Sigmoid colon (tissue), 7 donors: ENCODE results near the gene PTPRD. TPM values are rescaled to one million over a fixed set of nuclear protein-coding genes. Genes with fewer than 3 reads are reported as not detected.
A peak's percentile ranks its signal among the peaks of the same experiment; 100 is the strongest.

Source experiments
- DNase-seq: peaks from one replicate; pipeline ENCODE4 v3.0.0-alpha.2; 2019
- H3K27ac ChIP-seq, 4 donors: fragments of 200-600 bp; sonication (generic); one replicate each; pipeline ENCODE4 v1.5.1; 2016 to 2019; ENCODE audit warnings: mild to moderate bottlenecking in 1 of 4
- H3K27me3 ChIP-seq, 3 donors: fragments of 200-600 bp; sonication (generic); one replicate each; pipeline ENCODE4 v1.5.1; 2019; ENCODE audit warnings: mild to moderate bottlenecking in 1 of 3
- H3K36me3 ChIP-seq, 4 donors: fragments of 200-600 bp; sonication (generic); one replicate each; pipeline ENCODE4 v1.5.1; 2016 to 2019
- H3K4me1 ChIP-seq, 4 donors: fragments of 200-600 bp; sonication (generic); one replicate each; pipeline ENCODE4 v1.5.1; 2017 to 2019
- H3K4me3 ChIP-seq, 4 donors: fragments of 200-600 bp; sonication (generic); one replicate each; pipeline ENCODE4 v1.5.1; 2017 to 2019; ENCODE audit warnings: mild to moderate bottlenecking in 2 of 4, moderate library complexity in 1 of 4
- H3K9me3 ChIP-seq, 4 donors: fragments of 200-600 bp in 3 of 4; sonication (generic) in 3 of 4; one replicate each; pipeline versions ENCODE4 v1.5.1 to v1.6.1; 2013 to 2019
- CTCF ChIP-seq, 4 experiments: fragments of 450-650 bp in 3 of 4; fragments of 200-600 bp in 1 of 4; IDR thresholded peaks; one replicate each; pipeline ENCODE4 v1.5.1; 2016 to 2019; ENCODE audit warnings: antibody characterized with exemption in 4 of 4, mild to moderate bottlenecking in 3 of 4, moderate library complexity in 2 of 4
- EP300 ChIP-seq, 4 donors: sonication (generic); formaldehyde crosslinking; IDR thresholded peaks; one replicate each; pipeline ENCODE4 v1.6.1; 2017; ENCODE audit warnings: antibody characterized with exemption in 4 of 4
- POLR2A ChIP-seq, 2 donors: fragments of 450-650 bp; IDR thresholded peaks; one replicate each; pipeline ENCODE4 v1.6.1; 2016; ENCODE audit warnings: antibody characterized with exemption in 2 of 2, mild to moderate bottlenecking in 2 of 2, moderate library complexity in 2 of 2
- POLR2AphosphoS5 ChIP-seq, 4 donors: sonication (generic); formaldehyde crosslinking; IDR thresholded peaks; one replicate each; pipeline ENCODE4 v1.6.1; 2017; ENCODE audit warnings: antibody characterized with exemption in 4 of 4
- WGBS, 2 donors: extraction: QIAGEN DNeasy Blood & Tissue Kit; methylation state at CpG; one replicate each; pipeline ENCODE4 v1.1.7; 2013; 5-methylcytosine and 5-hydroxymethylcytosine counted together
- intact Hi-C: fragments of 100-400 bp; cut with DNase I; formaldehyde crosslinking; loops from one replicate; pipeline ENCODE4 v1.15.1; 2023
- polyA plus RNA-seq, 3 donors: library from polyadenylated mRNA; stranded (reverse); fragments of 200-250 nt; gene quantifications; one replicate each; pipeline ENCODE4 v1.2.3, GENCODE V29; 2013
- total RNA-seq, 4 donors: library from RNA; depleted of rRNA; stranded (reverse); fragments of >200 nt; gene quantifications; one replicate each; pipeline ENCODE4 v1.1.0, GENCODE V29; 2016
- donor health status: healthy with polysubstance abuse.
- donor health status: Bipolar disorder and iron deficiency.
- donor health status: healthy.

Gene PTPRD
- 10 to 100 TPM in 1 of 4 donors, 1 to 10 TPM in 3; 1.5 to 18.3 (median 6.7) TPM for total RNA-seq
- polyA plus RNA-seq, result 10 to 100 TPM in 1 of 3 donors, 1 to 10 TPM in 2; 1.2 to 11.6 (median 3.5) TPM

- WGBS, 2 donors, result 1 to 2% methylated on average over 87 of the region's 87 CpGs
- no peaks in the 10 kb centered on the region for H3K36me3 ChIP-seq
- no peak within 1 kb of the TSS for H3K27ac ChIP-seq
- DNase-seq, result no peak
- H3K4me1 ChIP-seq, result peaks cover 0 to 14% (median 11%) of the 10 kb centered on the region in 4 donors
- TF ChIP-seq POLR2A (IDR thresholded peaks at IDR 0.05) (no peak), POLR2AphosphoS5 (IDR thresholded peaks at IDR 0.05) (no peak), CTCF (IDR thresholded peaks at IDR 0.05) (no peak), EP300 (IDR thresholded peaks at IDR 0.05) (no peak)
- H3K27me3 ChIP-seq, result peaks cover 0 to 50% (median 28%) of the 10 kb centered on the region in 3 donors
- H3K4me3 ChIP-seq, result peak within 1 kb of the TSS in 3 of 4 donors; percentile 36 to 51 (median 45)
- H3K9me3 ChIP-seq, result no peaks in the 10 kb centered on the region
- intact Hi-C loops, result no loop called here
These were observed at the start of gene PTPRD for GRCh38 chr9:10612641-10613398. Gene PTPRD, minus strand, starts transcription at chr9:10613002.

- no peaks in the 10 kb centered on the region for H3K36me3 ChIP-seq
- TF ChIP-seq EP300 (IDR thresholded peaks at IDR 0.05), result no peak
- no peak for TF ChIP-seq POLR2AphosphoS5 (IDR thresholded peaks at IDR 0.05)
- TF ChIP-seq POLR2A (IDR thresholded peaks at IDR 0.05), result no peak
- TF ChIP-seq CTCF (IDR thresholded peaks at IDR 0.05), result no peak
- no peaks in the 10 kb centered on the region for H3K4me1 ChIP-seq
- no peaks in the 10 kb centered on the region for H3K9me3 ChIP-seq
- intact Hi-C loops, result no loop called here
- H3K4me3 ChIP-seq, result no peak overlapping the region
- no peaks in the 10 kb centered on the region for H3K27me3 ChIP-seq
- WGBS, 2 donors, result 59 to 60% methylated on average over 2 of the region's 2 CpGs
- no peak overlapping the region for H3K27ac ChIP-seq
- no peak for DNase-seq
These were observed 49.2 kb upstream of the PTPRD start for GRCh38 chr9:10661994-10662393.

GRCh38 chr9:10661376-10661775 lies 48.6 kb upstream of the PTPRD start:
- no peak for TF ChIP-seq EP300 (IDR thresholded peaks at IDR 0.05)
- TF ChIP-seq CTCF (IDR thresholded peaks at IDR 0.05), result no peak
- TF ChIP-seq POLR2A (IDR thresholded peaks at IDR 0.05), result no peak
- no peak for TF ChIP-seq POLR2AphosphoS5 (IDR thresholded peaks at IDR 0.05)
- no peak overlapping the region for H3K4me3 ChIP-seq
- intact Hi-C loops, result no loop called here
- H3K27ac ChIP-seq, result no peak overlapping the region
- 93 to 96% methylated on average over 1 of the region's 1 CpG for whole genome bisulfite sequencing, 2 donors
- no peaks in the 10 kb centered on the region for H3K27me3 ChIP-seq
- no peaks in the 10 kb centered on the region for H3K4me1 ChIP-seq
- H3K9me3 ChIP-seq, result no peaks in the 10 kb centered on the region
- no peak for DNase-seq
- H3K36me3 ChIP-seq, result no peaks in the 10 kb centered on the region

- no peaks in the 10 kb centered on the region for H3K27me3 ChIP-seq
- no peak for DNase-seq
- no peak overlapping the region for H3K27ac ChIP-seq
- H3K9me3 ChIP-seq, result no peaks in the 10 kb centered on the region
- H3K36me3 ChIP-seq, result no peaks in the 10 kb centered on the region
- H3K4me3 ChIP-seq, result no peak overlapping the region
- intact Hi-C loops, result no loop called here
- no peak for TF ChIP-seq POLR2A (IDR thresholded peaks at IDR 0.05)
- TF ChIP-seq EP300 (IDR thresholded peaks at IDR 0.05), result no peak
- TF ChIP-seq POLR2AphosphoS5 (IDR thresholded peaks at IDR 0.05), result no peak
- no peak for TF ChIP-seq CTCF (IDR thresholded peaks at IDR 0.05)
- WGBS, 2 donors, result 61 to 82% methylated on average over 2 of the region's 2 CpGs
- H3K4me1 ChIP-seq, result no peaks in the 10 kb centered on the region
These were observed 38.2 kb upstream of the PTPRD start for GRCh38 chr9:10651012-10651411.
